IMR-90 (cell line): Measurements from ENCODE around the gene PSMA2.

ENCODE experiments used
- CEBPB ChIP-seq: IDR thresholded peaks from 2 replicates; pipeline ENCODE4 v1.6.1; 2012; ENCODE audit warnings: low read depth, low read length, improper control_type of control experiment
- CHD1 ChIP-seq: IDR thresholded peaks from 2 replicates; pipeline ENCODE4 v1.6.1; 2012; ENCODE audit warnings: low read depth, low read length, improper control_type of control experiment
- FOS ChIP-seq: fragments of 150-350 bp; IDR thresholded peaks from 2 replicates; pipeline ENCODE4 v1.6.1; 2016; ENCODE audit warnings: low read depth, low read length
- MAFK ChIP-seq: IDR thresholded peaks from 2 replicates; pipeline ENCODE4 v1.6.1; 2012; ENCODE audit warnings: low read depth, low read length, improper control_type of control experiment
- MAZ ChIP-seq: IDR thresholded peaks from 2 replicates; pipeline ENCODE4 v1.6.1; 2012; ENCODE audit warnings: low read depth, mild to moderate bottlenecking, low read length, improper control_type of control experiment, moderate library complexity, borderline replicate concordance
- MXI1 ChIP-seq: IDR thresholded peaks from 2 replicates; pipeline ENCODE4 v1.6.1; 2012; ENCODE audit warnings: low read depth, mild to moderate bottlenecking, low read length, moderate library complexity, borderline replicate concordance
- POLR2A ChIP-seq: IDR thresholded peaks from 2 replicates; pipeline ENCODE4 v1.6.1; 2012; ENCODE audit warnings: mild to moderate bottlenecking, low read depth, low read length
- RAD21 ChIP-seq: IDR thresholded peaks from 2 replicates; pipeline ENCODE4 v1.6.1; 2012; ENCODE audit warnings: low read length, improper control_type of control experiment
- RCOR1 ChIP-seq: IDR thresholded peaks from 2 replicates; pipeline ENCODE4 v1.6.1; 2012; ENCODE audit warnings: mild to moderate bottlenecking, low read length, improper control_type of control experiment; ENCODE audit not compliant: insufficient replicate concordance
- RFX5 ChIP-seq: IDR thresholded peaks from 2 replicates; pipeline ENCODE4 v1.8.0; 2012; ENCODE audit warnings: low read depth, mild to moderate bottlenecking, low read length, moderate library complexity
- SMC3 ChIP-seq: fragments of 150-350 bp; IDR thresholded peaks from 2 replicates; pipeline ENCODE4 v1.6.1; 2016; ENCODE audit warnings: low read depth, mild to moderate bottlenecking, antibody characterized with exemption, low read length, moderate library complexity
- TF ChIP-seq, protein P1 (sequence below): conservative IDR thresholded peaks from 2 replicates; pipeline ENCODE4 v1.5.1; 2012; ENCODE audit warnings: mild to moderate bottlenecking, low read depth, low read length, improper control_type of control experiment
- TF ChIP-seq, protein P2 (sequence below): fragments of 150-350 bp; IDR thresholded peaks from 2 replicates; pipeline ENCODE4 v1.6.1; 2017; ENCODE audit warnings: mild to moderate bottlenecking, antibody characterized with exemption, low read length, low read depth
- TF ChIP-seq, protein P3 (sequence below): fragments of 150-350 bp; IDR thresholded peaks from 2 replicates; pipeline ENCODE4 v1.6.1; 2016; ENCODE audit warnings: low read depth, mild to moderate bottlenecking, low read length, moderate library complexity, borderline replicate concordance

DNA sequence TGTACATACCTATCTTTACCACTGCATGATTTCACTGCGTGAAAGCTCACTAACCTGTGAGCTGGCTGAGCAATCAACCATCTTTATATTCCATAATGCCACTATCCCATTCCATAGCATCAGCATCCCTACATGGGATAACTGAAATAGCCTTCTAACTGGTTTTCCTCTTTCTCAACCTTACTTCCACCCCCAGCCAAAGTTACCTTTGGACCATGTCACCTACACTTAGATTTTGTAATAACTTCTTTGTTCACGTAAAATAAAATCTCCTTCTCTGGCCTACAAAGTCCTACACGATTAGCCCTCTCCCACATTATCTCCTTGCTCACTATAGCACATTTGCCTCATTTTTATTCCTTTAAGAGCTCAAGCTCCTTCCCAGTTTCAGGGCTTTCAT is 2.5 kb downstream of the PSMA2 start:
- TF ChIP-seq POLR2A (no peak), CEBPB (no peak), RCOR1 (no peak), RFX5 (no peak), FOS (no peak), MAFK (no peak), RAD21 (no peak), SMC3 (no peak), MXI1 (no peak), MAZ (no peak), CHD1 (no peak)
- TF ChIP-seq, protein P1, sequence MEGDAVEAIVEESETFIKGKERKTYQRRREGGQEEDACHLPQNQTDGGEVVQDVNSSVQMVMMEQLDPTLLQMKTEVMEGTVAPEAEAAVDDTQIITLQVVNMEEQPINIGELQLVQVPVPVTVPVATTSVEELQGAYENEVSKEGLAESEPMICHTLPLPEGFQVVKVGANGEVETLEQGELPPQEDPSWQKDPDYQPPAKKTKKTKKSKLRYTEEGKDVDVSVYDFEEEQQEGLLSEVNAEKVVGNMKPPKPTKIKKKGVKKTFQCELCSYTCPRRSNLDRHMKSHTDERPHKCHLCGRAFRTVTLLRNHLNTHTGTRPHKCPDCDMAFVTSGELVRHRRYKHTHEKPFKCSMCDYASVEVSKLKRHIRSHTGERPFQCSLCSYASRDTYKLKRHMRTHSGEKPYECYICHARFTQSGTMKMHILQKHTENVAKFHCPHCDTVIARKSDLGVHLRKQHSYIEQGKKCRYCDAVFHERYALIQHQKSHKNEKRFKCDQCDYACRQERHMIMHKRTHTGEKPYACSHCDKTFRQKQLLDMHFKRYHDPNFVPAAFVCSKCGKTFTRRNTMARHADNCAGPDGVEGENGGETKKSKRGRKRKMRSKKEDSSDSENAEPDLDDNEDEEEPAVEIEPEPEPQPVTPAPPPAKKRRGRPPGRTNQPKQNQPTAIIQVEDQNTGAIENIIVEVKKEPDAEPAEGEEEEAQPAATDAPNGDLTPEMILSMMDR = no peak
- TF ChIP-seq, protein P2, sequence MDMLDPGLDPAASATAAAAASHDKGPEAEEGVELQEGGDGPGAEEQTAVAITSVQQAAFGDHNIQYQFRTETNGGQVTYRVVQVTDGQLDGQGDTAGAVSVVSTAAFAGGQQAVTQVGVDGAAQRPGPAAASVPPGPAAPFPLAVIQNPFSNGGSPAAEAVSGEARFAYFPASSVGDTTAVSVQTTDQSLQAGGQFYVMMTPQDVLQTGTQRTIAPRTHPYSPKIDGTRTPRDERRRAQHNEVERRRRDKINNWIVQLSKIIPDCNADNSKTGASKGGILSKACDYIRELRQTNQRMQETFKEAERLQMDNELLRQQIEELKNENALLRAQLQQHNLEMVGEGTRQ = no peak
- TF ChIP-seq, protein P3, sequence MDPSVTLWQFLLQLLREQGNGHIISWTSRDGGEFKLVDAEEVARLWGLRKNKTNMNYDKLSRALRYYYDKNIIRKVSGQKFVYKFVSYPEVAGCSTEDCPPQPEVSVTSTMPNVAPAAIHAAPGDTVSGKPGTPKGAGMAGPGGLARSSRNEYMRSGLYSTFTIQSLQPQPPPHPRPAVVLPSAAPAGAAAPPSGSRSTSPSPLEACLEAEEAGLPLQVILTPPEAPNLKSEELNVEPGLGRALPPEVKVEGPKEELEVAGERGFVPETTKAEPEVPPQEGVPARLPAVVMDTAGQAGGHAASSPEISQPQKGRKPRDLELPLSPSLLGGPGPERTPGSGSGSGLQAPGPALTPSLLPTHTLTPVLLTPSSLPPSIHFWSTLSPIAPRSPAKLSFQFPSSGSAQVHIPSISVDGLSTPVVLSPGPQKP = no peak
